HL-60/S4 (cell line): ENCODE data around the gene CHKA.

Source experiments
- in situ Hi-C: fragments of 300-500 bp; cut with MboI; formaldehyde crosslinking; loops from 2 replicates; pipeline ENCODE4 v1.14.3; 2022; ENCODE audit warnings: low sequenced_read_pairs

CHKA gene

DNA sequence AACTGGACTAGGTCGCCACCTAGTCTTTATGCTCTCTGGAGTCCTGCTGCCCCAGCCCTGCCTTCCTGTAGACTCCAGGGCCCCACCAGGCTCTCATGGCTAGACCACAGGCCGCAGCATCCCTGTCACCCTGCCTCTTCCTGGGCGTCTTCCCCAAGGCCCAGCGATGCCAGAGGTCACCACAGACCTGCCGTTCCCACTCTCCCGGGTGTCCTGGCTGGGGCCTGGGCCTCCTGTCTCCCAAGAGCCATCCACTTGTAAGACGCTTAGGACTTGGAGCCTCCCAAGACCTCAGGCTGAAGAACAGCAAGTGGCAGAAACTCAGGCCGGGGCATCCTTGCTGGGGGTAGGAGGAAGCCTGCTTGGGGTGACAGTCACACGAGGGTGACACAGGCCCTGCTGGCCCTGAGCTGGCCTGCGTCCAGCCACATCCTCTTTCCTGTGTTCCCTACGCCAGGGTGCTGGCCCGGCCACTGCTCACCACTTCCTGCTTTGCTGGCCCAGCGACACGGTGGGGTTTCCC, 84.4 kb downstream of the CHKA start:
- in situ Hi-C loops: no loop called here

DNA sequence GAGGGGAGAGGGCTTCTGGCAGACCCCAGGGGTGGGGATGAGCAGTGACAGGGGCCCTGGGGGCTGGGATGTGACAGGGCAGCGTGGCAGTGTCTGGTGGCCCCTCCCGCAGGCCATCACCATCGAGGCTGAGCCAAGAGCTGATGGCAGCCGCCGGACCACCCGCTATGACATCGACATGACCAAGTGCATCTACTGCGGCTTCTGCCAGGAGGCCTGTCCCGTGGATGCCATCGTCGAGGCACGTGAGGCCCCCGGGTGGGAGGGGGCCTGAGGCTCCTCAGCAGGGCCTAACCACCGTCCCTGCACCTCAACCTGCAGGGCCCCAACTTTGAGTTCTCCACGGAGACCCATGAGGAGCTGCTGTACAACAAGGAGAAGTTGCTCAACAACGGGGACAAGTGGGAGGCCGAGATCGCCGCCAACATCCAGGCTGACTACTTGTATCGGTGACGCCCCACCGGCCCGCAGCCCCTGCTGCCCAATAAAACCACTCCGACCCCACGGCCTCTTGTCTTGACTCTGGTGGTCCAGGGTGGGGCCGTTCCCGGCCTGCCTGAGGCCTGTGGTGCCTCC, 85.0 kb downstream of the CHKA start:
- in situ Hi-C loops: no loop called here

- in situ Hi-C loops: no loop called here
Observed at GRCh38 chr11:68035266-68035876, 85.8 kb downstream of the CHKA start.

DNA sequence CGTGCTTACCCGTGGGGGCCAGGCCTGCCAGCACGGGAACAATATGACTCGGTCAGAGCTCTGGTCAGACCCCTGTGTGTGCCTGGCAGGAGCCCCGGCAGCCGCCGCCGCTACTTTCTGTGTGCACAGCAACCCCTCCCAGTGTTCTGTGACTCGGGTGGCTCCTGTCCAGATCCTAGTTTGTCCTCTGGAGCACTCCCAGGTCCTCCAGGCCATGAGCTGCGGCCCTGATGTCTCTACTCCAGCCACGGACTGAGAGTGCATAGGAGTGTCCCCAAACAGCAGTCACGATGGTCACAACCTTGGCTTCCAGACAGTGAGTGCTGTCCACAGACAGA, 87.5 kb downstream of the CHKA start:
- in situ Hi-C loops: no loop called here

GRCh38 chr11:68032997-68033707, 88.0 kb downstream of the CHKA start:
- in situ Hi-C loops: no loop called here

- in situ Hi-C loops: no loop called here
Observed at GRCh38 chr11:68032003-68032402, 89.2 kb downstream of the CHKA start.

DNA sequence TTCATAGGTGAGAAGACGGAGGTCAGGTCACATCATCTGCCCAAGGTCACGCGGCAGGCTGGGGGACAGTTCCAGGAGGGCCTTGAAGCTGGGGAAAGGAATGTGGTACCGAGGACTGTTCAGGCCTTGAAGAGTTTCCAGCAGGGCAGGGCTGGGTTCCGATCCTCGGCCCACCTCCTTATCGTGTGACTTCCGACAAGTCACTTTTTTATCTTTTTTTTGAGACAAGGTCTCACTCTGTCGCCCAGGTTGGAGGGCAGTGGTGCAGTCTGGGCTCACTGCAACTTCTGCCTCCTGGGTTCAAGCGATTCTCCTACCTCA, 90.1 kb downstream of the CHKA start:
- in situ Hi-C loops: no loop called here

GRCh38 chr11:68030318-68031143, 90.7 kb downstream of the CHKA start, which contains the start of gene NDUFS8:
Gene NDUFS8, plus strand, starts transcription at chr11:68030681. Its CDS starts 1,471 bp downstream, at chr11:68032152.
- in situ Hi-C loops: no loop called here

GRCh38 chr11:68028802-68029545, 92.2 kb downstream of the CHKA start:
- in situ Hi-C loops: no loop called here

DNA sequence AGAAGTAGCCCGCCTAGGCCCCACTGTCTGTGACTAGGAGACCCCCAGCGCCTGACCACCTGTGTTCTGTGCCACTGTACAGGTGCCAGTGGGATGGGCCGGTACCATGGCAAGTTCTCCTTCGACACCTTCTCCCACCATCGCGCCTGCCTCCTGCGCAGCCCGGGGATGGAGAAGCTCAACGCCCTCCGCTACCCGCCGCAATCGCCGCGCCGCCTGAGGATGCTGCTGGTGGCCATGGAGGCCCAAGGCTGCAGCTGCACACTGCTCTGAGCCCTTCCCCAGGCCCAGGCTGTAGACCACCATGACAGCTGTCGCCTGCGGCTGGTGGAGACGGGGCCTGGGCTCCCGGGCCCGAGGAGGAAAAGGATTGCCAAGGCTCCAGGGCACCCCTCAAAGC, 93.5 kb downstream of the CHKA start:
- in situ Hi-C loops: no loop called here

DNA sequence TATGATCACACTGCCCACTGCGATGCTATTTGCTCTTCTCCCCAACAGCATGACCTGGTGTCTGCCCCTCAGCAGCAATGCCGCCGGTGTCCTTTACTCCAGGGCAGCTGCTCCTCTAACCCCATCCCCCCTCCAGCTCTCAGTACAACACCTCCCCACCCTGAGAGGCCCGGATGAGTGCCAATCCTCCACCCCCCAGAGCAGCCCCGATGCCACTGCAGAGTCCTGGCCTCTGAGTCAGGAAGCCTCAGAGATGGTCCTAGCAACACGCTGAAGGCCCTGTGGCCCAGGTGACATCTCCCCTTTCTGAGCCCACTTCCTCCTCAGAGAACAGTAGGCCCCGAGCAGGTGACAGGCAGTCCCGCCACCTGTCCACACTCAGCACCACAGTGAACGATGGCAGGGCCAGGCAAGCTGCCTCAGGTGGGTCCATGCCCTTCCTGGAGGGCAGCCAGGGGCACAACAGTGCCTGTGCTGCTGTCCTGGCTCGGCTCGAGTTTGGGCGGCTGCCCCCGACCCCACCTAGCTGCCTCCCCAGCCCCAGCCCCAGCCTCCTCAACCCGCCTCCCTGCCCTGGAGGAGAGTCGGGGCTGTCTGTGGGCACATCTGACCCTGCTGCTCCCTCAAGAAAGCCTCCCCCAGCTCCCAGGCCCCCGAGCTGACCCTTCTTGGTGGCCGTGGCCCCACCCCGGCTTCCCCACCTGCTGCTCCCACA, 94.6 kb downstream of the CHKA start:
- in situ Hi-C loops: no loop called here

DNA sequence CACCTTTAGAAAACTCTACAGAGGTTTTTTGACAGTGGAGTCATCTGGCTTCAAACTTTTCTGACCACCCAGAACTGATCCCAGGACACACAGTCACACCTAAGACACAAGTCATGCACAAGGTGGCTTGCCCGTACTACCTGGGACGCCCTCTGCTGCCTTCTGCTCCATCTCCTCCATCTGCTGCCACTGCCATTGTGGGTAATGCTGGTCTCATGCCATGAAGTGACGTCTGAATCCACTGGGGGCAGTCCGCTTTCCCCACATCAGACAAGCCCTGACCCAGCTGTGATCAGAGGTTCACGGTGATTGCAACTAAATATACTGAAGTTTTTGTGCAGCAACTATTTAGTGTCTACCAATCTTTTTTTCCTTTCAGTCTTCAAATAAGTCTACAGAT, 96.1 kb downstream of the CHKA start:
- in situ Hi-C loops: no loop called here

- in situ Hi-C loops: no loop called here
Observed at GRCh38 chr11:68024508-68024907, 96.7 kb downstream of the CHKA start.

GRCh38 chr11:68022531-68022930, 98.7 kb downstream of the CHKA start:
- in situ Hi-C loops: no loop called here

- in situ Hi-C loops: no loop called here
Observed at GRCh38 chr11:68021167-68021787, 99.9 kb downstream of the CHKA start.

- in situ Hi-C loops: no loop called here
Observed at GRCh38 chr11:68020575-68020974, 100.6 kb downstream of the CHKA start.

GRCh38 chr11:68019486-68019885, 101.7 kb downstream of the CHKA start:
- in situ Hi-C loops: no loop called here

DNA sequence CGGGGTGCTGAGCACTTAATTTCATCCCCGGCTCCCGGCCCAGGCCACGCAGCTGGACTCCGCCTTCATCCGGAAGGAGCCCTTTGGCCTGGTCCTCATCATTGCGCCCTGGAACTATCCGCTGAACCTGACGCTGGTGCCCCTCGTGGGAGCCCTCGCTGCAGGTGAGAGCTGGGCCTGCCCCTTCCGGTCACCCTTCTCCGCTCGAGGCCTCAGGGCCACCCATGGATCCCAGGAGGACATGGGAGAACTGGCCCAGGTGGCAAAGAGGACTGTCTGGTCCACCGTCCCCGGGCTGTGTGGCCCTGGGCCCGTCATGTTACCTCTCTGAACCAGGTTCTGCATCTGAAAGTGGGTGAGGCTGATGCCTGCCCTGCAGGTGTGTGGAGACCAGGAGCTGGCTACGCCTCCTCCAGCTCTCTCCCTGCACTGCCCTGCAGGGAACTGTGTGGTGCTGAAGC, 102.4 kb downstream of the CHKA start:
- in situ Hi-C loops: no loop called here

DNA sequence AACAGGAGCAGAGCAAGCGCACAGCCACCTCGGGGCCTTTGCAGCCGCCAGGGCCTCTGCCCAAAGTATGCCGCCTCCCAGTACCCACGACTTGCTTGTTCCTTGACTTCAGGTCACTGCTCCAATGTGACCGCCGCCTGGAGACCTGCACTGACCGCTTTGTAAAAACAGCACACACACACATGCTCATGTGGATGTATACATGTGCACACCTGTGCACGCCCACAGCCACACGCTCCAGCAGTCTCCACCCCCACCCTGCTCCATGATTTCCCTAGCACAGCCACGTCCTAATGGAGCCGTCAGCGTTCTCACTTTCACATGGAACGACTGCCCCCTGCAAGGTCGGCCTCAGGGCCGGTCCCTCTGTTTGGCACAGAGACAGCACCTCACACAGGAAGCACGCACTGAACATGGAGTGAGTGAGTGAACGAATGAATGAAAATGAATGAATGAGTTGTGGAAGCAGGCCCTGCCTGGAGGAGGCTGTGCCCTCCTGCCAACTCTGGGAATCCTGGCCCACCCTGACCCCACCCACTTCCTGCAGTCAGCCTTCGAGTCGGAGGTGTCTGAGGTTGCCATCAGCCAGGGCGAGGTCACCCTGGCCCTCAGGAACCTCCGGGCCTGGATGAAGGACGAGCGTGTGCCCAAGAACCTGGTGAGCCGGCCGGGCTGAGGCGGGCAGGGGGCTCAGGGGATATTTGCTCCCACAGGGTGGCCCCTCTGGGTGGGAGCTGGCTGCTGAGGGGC, 103.0 kb downstream of the CHKA start:
- in situ Hi-C loops: no loop called here
